D341Med (cell line): ENCODE data around the gene HLA-G.
"Not testable (repeated sequence)": the region's sequence is repeated elsewhere in the genome, so short reads cannot be mapped to it uniquely, and the experiment has no call there.

Experiments used
- DNase-seq: peaks from one replicate; pipeline ENCODE4 v3.0.0; 2012; ENCODE audit warnings: low spot score

Gene HLA-G

DNA sequence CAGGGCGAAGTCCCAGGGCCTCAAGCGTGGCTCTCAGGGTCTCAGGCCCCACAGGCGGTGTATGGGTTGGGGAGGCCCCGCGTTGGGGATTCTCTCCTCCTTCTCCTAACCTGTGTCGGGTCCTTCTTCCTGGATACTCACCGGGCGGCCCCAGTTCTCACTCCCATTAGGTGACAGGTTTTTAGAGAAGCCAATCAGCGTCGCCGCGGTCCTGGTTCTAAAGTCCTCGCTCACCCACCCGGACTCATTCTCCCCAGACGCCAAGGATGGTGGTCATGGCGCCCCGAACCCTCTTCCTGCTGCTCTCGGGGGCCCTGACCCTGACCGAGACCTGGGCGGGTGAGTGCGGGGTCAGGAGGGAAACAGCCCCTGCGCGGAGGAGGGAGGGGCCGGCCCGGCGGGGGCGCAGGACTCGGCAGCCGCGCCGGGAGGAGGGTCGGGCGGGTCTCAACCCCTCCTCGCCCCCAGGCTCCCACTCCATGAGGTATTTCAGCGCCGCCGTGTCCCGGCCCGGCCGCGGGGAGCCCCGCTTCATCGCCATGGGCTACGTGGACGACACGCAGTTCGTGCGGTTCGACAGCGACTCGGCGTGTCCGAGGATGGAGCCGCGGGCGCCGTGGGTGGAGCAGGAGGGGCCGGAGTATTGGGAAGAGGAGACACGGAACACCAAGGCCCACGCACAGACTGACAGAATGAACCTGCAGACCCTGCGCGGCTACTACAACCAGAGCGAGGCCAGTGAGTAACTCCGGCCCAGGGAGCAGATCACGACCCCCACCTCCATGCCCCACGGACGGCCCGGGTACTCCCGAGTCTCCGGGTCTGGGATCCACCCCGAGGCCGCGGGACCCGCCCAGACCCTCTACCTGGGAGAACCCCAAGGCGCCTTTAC is at the start of gene HLA-G:
Gene HLA-G, plus strand, starts transcription at position 247 of the 892 bp plus-strand sequence. Its CDS starts 20 bp downstream, at position 267.
- DNase-seq = no peak

DNA sequence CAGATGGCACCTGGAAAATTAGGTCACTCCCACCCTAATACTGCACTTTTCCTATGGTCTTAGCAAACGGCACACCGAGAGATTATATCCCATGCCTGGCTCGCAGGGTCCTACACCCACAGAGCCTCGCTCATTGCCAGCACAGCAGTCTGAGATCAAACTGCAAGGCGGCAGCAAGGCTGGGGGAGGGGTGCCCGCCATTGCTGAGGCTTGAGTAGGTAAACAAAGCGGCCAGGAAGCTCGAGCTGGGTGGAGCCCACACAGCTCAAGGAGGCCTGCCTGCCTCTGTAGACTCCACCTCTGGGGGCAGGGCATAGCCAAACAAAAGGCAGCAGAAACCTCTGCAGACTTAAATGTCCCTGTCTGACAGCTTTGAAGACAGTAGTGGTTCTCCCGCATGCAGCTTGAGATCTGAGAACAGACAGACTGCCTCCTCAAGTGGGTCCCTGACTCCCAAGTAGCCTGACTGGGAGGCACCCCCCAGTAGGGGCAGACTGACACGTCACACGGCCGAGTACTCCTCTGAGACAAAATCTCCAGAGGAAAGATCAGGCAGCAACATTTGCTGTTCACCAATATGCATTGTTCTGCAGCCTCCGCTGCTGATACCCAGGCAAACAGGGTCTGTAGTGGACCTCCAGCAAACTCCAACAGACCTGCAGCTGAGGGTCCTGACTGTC is 47.5 kb upstream of the HLA-G start:
- not testable (repeated sequence) for DNase-seq

GRCh38 chr6:29789176-29789575 is 38.4 kb upstream of the HLA-G start:
- DNase-seq = no peak

DNA sequence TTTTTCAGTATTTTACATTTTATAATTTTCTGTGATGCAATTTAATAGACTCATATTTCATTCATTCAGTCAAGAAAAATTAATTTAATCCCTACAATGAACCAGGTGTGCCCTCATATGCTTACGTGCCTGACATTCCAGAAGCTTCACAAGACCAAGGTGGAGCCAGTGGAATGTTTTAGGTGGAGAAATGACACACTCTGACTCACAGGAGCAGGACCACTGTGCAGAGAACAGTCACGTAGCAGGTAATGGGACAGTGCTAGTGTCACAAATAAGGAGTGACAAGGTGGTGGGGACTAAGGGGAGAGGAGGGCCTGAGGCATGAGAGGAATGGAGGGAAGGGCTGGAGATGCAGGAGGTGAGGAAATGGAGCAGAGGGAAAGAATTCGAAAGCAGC is 37.0 kb upstream of the HLA-G start:
- DNase-seq = no peak

DNA sequence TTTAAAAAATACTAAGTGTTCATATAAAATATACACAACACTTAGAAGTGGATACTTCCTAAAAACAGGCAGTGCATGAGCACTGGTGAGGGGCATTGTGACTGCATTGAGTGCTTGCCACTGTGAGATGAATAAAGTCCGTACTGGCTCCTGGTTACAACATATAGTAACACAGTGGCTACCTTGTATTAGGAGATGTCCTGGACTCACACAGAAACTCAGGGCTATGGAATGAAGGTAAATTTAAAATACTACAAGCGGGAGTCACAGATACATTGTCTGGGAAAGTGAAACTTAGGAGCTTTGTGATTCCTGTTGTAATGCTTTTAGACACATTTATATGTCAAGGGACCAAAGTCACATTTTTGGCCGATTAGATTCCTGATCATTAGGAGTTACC is 36.5 kb upstream of the HLA-G start:
- DNase-seq = no peak

GRCh38 chr6:29791786-29792122 is 35.9 kb upstream of the HLA-G start:
- DNase-seq = no peak

DNA sequence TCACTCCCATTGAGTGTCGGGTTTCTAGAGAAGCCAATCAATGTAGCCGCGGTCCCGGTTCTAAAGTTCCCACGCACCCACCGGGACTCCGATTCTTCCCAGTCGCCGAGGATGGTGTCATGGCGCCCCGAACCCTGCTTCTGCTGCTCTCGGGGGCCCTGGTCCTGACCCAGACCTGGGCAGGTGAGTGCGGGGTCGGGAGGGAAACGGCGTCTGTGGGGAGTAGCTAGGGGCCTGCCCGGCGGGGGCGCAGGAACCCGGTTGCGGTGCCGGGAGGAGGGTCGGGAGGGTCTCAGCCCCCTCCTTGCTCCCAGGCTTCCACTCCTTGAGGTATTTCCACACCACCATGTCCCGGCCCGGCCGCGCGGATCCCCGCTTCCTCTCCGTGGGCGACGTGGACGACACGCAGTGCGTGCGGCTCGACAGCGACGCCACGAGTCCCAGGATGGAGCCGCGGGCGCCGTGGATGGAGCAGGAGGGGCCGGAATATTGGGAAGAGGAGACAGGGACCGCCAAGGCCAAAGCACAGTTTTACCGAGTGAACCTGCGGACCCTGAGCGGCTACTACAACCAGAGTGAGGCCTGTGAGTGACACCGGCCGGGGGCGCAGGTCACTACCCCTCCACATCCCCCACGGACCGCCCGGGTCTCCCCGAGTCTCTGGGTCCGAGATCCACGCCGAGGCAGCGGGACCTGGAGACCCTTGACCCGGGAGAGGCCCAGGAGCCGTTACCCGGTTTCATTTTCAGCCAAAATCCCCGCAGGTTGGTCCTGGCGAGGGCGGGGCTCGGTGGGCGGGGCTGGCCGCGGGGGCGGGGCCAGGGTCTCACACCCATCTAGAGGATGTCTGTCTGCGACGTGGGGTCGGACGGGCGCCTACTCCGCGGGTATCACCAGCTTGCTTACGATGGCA is 35.2 kb upstream of the HLA-G start:
- DNase-seq = no peak

DNA sequence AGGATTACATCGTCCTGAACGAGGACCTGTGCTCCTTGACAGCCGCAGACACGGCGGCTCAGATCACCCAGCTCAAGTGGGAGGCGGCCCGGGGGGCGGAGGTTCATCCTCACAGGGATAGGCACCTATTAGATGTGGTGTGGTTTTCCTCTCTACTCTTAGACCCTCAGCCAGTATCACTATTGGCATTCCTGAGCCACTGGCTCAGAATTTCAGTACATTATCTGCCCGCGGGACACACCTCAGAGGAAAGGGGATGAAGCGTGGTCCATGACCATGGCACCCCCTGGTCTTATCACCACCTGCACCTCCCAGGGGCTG is 34.6 kb upstream of the HLA-G start:
- no peak for DNase-seq

DNA sequence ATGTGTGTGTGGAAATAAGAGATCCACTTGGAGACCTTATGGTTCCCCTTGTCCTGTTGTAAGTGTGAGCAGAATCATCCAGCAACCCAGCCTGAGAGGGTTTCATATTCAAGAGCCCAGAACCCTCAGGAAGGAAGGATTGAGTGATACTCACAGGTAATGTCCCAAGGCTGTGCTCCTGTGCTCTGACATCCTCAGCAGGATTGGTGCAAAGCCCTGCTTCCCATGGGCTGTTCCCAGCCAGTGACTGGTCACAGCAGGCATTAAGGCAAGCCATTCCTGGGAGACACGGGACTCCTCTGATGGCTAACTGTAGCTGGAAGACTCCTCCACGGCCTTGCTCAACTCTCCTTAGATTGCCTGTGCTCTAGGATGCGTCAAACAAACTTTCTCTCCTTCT is 33.8 kb upstream of the HLA-G start:
- DNase-seq = no peak

DNA sequence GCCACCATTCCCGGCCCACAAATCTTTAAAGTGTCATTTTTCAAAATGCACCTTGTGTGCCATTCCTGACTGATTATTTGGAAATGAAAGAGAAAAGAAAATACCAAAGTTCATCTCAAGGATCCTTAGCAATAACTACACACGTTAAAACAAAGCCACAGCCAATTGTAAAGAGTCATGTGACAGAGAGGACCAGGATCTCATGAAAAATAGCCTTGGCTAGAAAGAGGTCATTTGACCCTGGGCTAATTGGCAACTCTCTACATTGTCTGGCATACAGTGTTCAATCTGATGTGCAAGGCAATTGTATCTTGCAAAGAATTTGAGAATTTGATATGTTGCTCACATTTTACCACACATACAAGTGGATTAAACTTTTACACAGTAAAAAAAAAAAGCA is 31.6 kb upstream of the HLA-G start:
- no peak for DNase-seq

GRCh38 chr6:29797135-29797534 is 30.5 kb upstream of the HLA-G start:
- DNase-seq = no peak

DNA sequence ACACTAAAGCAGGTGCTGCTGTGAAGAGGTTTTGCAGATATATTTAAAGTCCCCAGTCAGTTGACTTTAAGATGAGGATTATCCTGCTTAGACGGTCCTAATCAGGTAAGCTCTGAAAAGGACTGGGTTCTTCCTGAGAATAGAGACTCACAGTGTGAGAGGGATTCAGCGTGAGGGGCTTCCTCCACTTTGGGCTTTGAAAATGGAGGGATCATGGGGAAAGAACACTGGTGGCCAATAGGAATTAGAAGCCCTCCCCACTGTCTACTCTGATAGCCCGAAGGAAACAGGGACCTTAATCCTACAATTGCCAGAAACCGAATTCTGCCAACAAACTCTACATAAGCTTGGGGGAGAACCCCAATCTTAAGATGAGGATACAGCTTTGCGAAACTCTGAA is 29.7 kb upstream of the HLA-G start:
- no peak for DNase-seq

DNA sequence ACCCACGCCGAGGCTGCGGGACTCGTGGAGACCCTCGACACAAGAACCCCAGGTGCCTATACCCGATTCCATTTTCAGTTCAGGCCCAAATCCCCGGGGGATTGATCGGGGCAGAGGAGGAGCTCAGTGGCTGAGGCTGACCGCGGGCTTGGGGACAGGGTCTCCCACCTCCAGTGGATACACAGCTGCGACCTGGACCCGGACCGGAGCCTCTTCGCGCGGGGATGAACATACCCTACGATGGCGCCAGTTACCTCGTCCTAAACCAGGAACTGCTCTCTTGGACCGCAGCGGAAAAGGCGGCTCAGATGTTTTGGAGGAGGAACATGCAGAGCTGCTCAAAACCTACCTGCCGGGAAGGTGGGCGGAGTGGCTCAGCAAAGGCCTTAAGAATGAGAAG is 27.4 kb upstream of the HLA-G start:
- DNase-seq = no peak

DNA sequence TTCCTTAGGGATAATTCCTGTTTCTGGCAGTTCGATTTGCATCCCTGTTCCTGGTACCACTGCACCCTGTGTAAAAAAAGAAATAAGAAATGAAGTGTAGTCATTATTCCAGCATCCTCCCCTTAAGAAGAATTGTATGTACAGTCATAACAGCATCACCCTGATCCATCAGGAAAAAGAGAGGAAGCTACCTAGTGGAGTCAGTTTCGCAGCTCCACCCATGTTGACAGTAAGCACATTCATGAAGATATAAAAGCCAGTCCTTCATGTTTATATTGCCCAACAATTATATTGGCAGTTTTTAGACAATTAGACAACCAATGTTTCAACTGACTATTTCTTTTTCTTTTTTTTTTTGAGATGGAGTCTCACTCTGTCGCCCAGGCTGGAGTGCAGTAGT is 21.2 kb upstream of the HLA-G start:
- no peak for DNase-seq

DNA sequence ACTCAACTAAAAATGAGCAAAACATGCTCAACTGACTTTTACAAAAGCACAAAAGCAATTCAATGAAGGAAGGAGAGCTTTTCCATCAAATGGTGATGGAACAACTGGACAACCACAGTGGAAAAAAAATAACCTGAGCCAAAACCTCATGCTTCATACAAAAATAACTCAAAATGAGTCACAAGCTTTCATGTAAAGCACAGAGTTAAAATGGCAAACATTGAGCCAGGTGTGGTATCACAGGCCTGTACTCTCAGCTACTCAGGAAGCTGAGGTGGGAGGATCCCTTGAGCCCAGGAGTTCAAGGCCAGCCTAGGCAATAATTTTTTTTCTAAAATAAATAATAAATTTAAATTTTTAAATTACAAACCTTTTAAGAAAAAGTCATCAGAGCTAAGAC is 18.4 kb upstream of the HLA-G start:
- DNase-seq = no peak

- no peak for DNase-seq
These were observed 17.3 kb upstream of the HLA-G start for GRCh38 chr6:29810371-29810770.

DNA sequence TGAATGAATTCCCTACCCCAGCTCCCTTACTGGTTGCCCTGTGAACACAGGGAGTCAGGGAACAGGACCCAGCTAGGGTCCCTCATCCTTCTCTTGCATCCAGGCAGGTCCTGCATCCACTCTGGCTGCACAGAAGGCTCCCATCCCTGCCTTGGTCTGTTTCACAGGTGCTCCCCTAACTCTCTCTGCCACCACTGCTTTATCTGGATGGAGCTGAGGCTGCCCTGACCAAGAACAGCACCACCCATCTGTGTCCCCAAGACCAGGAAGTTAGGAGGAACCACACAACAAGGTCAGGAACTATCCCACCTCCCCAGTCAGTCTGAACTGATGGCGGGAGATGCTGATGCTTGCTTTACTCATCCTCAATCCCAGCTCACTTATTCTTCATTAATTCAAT is 16.2 kb upstream of the HLA-G start:
- DNase-seq = no peak

DNA sequence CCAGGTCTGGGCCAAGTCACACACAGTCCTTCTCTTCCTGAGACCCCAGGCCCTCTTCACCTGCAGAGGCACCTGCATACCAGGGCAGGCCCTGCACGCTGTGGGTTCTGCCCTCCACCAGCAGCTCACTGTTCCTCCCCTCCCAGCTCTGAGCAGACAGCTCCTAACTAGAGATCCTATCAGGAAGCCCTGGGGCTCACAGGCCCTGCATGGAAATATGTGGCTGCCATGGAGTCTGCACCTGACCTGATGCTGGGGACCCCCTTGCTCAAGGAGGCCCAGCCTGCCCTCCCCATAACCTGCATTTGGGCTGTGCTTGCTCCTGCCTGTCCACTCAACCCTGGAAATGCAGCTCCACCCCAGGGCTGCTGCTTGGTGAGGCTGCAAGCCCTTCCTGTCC is 14.6 kb upstream of the HLA-G start:
- DNase-seq = no peak

GRCh38 chr6:29813809-29814208 is 13.8 kb upstream of the HLA-G start:
- DNase-seq = no peak

- DNase-seq = no peak
These were observed 13.1 kb upstream of the HLA-G start for GRCh38 chr6:29814379-29815117.

- DNase-seq = no peak
These were observed 12.4 kb upstream of the HLA-G start for GRCh38 chr6:29815118-29815750.

DNA sequence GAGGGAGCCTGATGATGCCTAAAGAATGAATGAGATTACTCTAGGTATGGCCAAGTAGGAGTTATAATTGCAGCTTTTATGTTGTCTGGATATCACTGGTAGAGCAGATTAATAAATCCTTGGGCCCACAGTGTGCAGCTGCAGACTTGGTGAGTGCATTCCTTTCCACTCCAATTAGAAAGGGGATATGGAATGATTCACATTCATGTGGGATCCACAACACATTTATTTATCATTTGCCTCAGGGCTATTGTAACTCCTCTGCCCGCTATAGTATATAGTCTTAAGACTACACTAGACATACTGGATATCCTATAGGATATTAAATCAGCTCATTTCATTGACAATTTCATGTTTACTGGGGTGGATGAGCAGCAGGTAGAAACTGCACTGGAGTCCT is 11.6 kb upstream of the HLA-G start:
- no peak for DNase-seq
